ENCODE results near the gene SLC5A10.

DNA sequence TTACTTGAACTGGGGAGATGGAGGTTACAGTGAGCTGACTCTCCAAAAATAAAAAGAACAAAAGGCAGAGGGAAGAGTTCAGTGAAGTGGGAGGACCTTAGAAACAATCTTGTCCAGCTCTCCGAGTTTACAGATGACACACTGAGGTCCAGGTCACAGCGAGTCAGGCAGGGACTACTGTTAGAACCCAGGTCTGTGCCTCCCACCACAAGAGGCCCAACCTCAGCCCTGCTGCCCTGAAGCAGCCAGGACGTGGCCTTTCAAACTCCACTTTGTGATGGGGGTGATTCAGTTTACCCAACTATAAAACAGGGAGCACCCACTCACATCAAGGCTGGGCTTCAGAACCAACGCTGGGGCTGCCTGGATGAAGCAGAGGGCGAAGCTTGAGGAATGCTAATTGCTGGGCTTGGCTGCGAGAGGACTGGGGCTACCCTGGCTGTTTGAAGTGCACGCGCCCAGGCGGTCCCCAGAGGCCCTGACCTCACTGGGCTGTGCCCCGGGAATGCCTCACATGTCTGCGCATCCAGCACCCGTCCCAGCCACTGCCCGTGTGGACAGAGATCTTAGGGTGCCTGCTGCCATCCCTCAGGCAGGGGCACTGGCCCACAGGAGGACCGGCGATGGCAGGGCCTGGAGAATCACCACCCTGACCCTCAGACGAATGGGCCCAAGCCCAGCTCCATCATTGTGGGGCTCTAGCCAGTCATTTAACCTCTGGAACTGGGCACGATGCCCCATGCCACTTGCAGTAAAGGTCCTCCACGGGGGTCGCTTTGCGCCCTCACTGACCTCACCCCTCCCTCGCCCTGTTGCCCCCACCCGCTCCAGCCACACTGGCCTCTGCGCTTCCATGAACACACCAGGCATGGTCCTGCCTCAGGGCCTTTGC, 11.4 kb downstream of the SLC5A10 start:
- TF ChIP-seq POLR2A (IDR thresholded peaks at IDR 0.05; ENCODE audit: low read depth, low read length) (no peak), TAF1 (IDR thresholded peaks at IDR 0.05; ENCODE audit: borderline replicate concordance, low read depth, low read length) (no peak), POLR2AphosphoS5 (IDR thresholded peaks at IDR 0.05; ENCODE audit: low read depth, low read length) (no peak)
